Lung (tissue), 12 donors: ENCODE measurements around the gene IGSF11. TPM values are rescaled to one million over a fixed set of nuclear protein-coding genes. Genes with fewer than 3 reads are reported as not detected.
"Not testable (repeated sequence)": the region's sequence is repeated elsewhere in the genome, so short reads cannot be mapped to it uniquely, and the experiment has no call there.

ENCODE experiments used
- ATAC-seq: fragments of 200-7000 bp; cut with Tn5 transposase; one replicate; pipeline ENCODE4 v1.9.1; 2020; ENCODE audit warnings: moderate number of reproducible peaks; ENCODE audit not compliant: insufficient read depth, low FRiP score
- DNase-seq, 3 donors: peaks; one replicate each; pipeline ENCODE4 v3.0.0-alpha.2; 2013 to 2017
- H3K27ac ChIP-seq, 2 donors: one replicate each; pipeline ENCODE4 v1.5.1; 2013; ENCODE audit warnings: mild to moderate bottlenecking in 2 of 2, moderate library complexity in 2 of 2, control low read depth in 1 of 2, inconsistent platforms in 1 of 2, low read depth in 1 of 2, low read length in 1 of 2
- H3K27me3 ChIP-seq, 3 donors: one replicate each; pipeline ENCODE4 v1.5.1; 2013; ENCODE audit warnings: low read length in 2 of 3; ENCODE audit not compliant: control insufficient read depth in 3 of 3, insufficient read depth in 3 of 3
- H3K36me3 ChIP-seq, 4 donors: one replicate each; pipeline ENCODE4 v1.5.1; 2013; ENCODE audit warnings: low read length in 4 of 4, mild to moderate bottlenecking in 1 of 4, moderate library complexity in 1 of 4; ENCODE audit not compliant: control insufficient read depth in 4 of 4, insufficient read depth in 4 of 4
- H3K4me1 ChIP-seq, 5 donors: one replicate each; pipeline ENCODE4 v1.5.1; 2013; ENCODE audit warnings: low read length in 5 of 5, mild to moderate bottlenecking in 2 of 5, moderate library complexity in 1 of 5; ENCODE audit not compliant: control insufficient read depth in 5 of 5, insufficient read depth in 5 of 5
- H3K4me3 ChIP-seq: one replicate; pipeline ENCODE4 v1.5.1; 2013; ENCODE audit warnings: mild to moderate bottlenecking, control low read depth, moderate library complexity
- H3K9ac ChIP-seq, 2 donors: one replicate each; pipeline ENCODE4 v1.5.1; 2013; ENCODE audit warnings: low read length in 2 of 2, control low read depth in 1 of 2; ENCODE audit not compliant: insufficient read depth in 1 of 2
- H3K9me3 ChIP-seq, 4 donors: one replicate each; pipeline ENCODE4 v1.5.1; 2013; ENCODE audit warnings: low read length in 3 of 4, mild to moderate bottlenecking in 1 of 4, moderate library complexity in 1 of 4; ENCODE audit not compliant: control insufficient read depth in 4 of 4, insufficient read depth in 3 of 4
- CTCF ChIP-seq: IDR thresholded peaks from 2 replicates; pipeline ENCODE4 v1.5.1; 2012; ENCODE audit warnings: mild to moderate bottlenecking; ENCODE audit errors: control extremely low read depth, extremely low read depth
- WGBS, 2 donors: extraction: QIAGEN DNeasy Blood & Tissue Kit; methylation state at CpG; one replicate each; pipeline ENCODE4 v1.1.7; 2013; 5-methylcytosine and 5-hydroxymethylcytosine counted together
- polyA plus RNA-seq, 2 donors: library from polyadenylated mRNA; stranded (reverse); fragments of 200-250 nt; gene quantifications; one replicate each; pipeline ENCODE4 v1.2.1, GENCODE V29; 2013
- total RNA-seq, 2 donors: library from RNA; depleted of rRNA in 1 of 2; stranded (reverse); fragments of >200 nt in 1 of 2; gene quantifications; one replicate each; pipeline ENCODE4 v1.2.1, GENCODE V29; 2014 to 2021
- donor health status: control.
- donor health status: control.
- donor health status: Bipolar disorder and iron deficiency.
- donor health status: healthy.
- donor health status: DM: yes; HTN: yes; CAD: no.

The IGSF11 gene
- total and polyA plus RNA-seq, 4 donors = 0.07 to 0.94 (median 0.45) TPM

GRCh38 chr3:118868051-118868450 lies 166.6 kb downstream of the IGSF11 start:
- Histone ChIP-seq H3K9ac (no peak overlapping the region), H3K9me3 (peaks cover 0 to 6% (median 0%) of the 10 kb centered on the region in 4 donors), H3K27me3 (no peaks in the 10 kb centered on the region), H3K36me3 (no peaks in the 10 kb centered on the region), H3K4me3 (no peak overlapping the region), H3K27ac (no peak overlapping the region), H3K4me1 (no peaks in the 10 kb centered on the region)
- no peak for TF ChIP-seq CTCF
- DNase-seq (no peak), ATAC-seq (no peak)

GRCh38 chr3:118863731-118864322 lies 170.8 kb downstream of the IGSF11 start:
- Histone ChIP-seq H3K9me3 (no peaks in the 10 kb centered on the region), H3K36me3 (no peaks in the 10 kb centered on the region), H3K4me1 (no peaks in the 10 kb centered on the region), H3K27me3 (no peaks in the 10 kb centered on the region), H3K27ac (no peak overlapping the region), H3K9ac (no peak overlapping the region), H3K4me3 (no peak overlapping the region)
- ATAC-seq = no peak
- no peak for DNase-seq
- TF ChIP-seq CTCF = no peak
- WGBS, 2 donors = 44 to 67% methylated on average over 1 of the region's 1 CpG

DNA sequence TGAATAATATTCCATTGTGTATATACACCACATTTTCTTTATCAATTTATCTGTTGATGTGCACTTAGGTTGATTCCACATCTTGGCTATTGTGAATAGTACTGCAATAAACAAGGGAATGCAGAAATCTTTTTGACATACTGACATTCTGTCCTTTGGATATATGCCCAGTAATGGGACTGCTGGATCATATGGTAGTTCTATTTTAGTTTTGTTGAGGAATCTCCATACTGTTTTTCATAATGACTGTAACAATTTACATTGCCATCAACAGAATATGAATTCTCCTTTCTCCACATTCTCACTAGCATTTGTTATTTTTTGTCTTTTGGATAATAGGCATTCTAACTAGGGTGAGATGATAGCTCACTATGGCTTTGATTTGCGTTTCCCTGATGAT lies 174.7 kb downstream of the IGSF11 start:
- Histone ChIP-seq H3K36me3 (no peaks in the 10 kb centered on the region), H3K9me3 (peaks cover 0 to 4% (median 0%) of the 10 kb centered on the region in 4 donors), H3K27ac (no peak overlapping the region), H3K9ac (no peak overlapping the region), H3K27me3 (no peaks in the 10 kb centered on the region), H3K4me1 (no peaks in the 10 kb centered on the region), H3K4me3 (no peak overlapping the region)
- DNase-seq (no peak), ATAC-seq (no peak)
- no peak for TF ChIP-seq CTCF
- 76 to 94% methylated on average over 1 of the region's 1 CpG for WGBS, 2 donors

DNA sequence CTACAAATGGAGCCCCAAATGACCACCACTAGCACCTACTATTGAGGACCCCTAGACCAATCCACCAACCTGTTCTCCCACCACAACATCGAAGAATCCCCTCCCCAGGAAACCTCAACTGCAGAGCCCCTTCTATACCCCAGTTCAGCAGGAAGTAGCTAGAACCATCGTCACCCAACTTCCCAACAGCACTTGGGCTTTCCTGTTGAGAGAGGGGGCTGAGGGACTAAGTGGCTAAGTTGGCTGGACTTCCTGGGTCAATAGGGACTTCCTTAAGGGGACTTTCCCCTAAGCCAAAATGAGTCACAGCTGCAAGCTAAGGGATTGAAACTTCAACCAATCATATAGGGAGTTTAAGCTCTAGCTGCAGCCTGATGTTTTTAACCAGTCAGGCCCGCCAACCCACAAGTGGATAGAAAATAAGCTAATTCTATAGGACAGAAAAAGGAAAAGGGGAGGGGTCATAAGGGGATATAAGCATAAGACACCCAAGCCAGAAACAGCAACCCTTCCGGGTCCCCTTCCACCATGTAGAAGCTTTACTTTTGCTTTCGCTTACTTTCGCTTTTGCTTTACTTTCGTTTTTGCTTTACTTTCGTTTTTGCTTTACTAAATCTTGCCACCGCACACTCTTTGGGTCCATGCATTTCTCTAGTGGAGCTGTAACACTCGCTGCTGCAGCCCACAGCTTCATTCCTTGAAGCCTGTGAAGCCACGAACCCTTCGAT lies 183.0 kb downstream of the IGSF11 start:
- not testable (repeated sequence) for H3K36me3 ChIP-seq, ATAC-seq, H3K27me3 ChIP-seq, H3K4me1 ChIP-seq, H3K4me3 ChIP-seq, H3K27ac ChIP-seq, H3K9ac ChIP-seq, DNase-seq, H3K9me3 ChIP-seq
- WGBS, 2 donors = 86 to 93% methylated on average over 11 to 12 of the region's 12 CpGs
